Left renal cortex interstitium (tissue), 4 donors: Measurements from ENCODE around the gene PRR29. TPM values are rescaled to one million over a fixed set of nuclear protein-coding genes. Genes with fewer than 3 reads are reported as not detected.
"Not testable (repeated sequence)": the region's sequence is repeated elsewhere in the genome, so short reads cannot be mapped to it uniquely, and the experiment has no call there.

Experiments
- DNase-seq, 4 donors: peaks; one replicate each; pipeline ENCODE4 v3.0.0-alpha.2; 2013; ENCODE audit warnings: low read depth in 4 of 4, low spot score in 2 of 4, missing footprints in 1 of 4
- polyA plus RNA-seq, 4 donors: library from polyadenylated mRNA; unstranded; fragments of 120-200 nt; gene quantifications; one replicate each; pipeline ENCODE4 v1.2.1, GENCODE V29; 2013; ENCODE audit not compliant: insufficient read length in 4 of 4

The PRR29 gene
- polyA plus RNA-seq, 4 donors: 2.9 to 4.0 (median 3.6) TPM

DNA sequence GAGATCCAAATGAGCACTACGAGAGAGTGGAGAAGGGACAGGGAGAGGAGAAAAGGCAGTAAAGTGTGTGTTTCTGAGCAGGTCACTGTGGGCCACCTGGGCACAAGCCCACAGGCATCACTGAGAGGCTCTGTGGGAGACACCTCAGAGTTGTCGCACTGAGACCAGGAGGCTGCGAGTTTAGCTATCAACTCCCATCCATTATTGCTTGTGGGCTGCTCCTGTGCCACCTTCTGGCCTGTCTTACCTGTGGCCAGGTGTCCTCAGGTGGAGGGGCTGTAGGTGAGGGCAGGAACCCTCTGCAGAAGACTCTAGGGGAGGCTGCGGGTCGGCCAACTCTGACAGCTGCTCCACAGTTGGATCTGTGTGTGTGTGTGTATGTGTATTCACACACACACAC lies 2.5 kb upstream of the PRR29 start:
- DNase-seq: no peak

DNA sequence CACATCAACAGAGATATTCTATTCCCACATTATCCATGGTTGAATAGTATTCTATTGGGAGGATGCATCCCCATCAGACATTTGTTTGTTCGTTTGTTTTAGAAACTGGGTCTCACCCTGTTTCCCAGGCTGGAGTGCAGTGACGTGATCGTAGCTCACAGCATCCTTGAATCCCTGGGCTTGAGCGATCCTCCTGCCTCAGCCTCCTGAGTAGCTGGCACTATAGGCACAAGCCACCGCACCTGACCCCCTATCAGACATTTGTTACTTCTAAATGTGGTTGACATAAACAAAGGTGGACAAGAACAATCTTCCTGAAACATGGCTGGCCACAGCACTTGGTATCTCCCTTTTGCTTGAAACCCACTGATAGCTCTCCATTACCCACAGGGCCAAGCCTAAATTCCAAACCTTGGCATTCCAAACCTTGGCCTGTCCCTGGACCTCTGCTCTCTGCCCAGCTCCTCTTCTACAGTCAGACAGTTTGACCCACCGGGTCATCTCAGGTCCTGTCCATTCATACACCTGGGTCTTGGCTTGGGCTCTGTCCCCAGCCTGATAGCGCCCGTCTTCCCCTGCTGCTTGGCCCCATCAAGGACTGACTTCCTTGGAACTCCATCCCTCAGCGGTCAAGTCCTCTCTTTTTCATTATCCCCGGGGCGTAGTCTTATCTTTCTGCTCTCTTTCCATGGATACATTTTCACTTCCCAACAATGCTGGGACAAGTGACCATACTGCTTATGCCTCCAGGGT lies 1.5 kb upstream of the PRR29 start:
- no peak for DNase-seq

DNA sequence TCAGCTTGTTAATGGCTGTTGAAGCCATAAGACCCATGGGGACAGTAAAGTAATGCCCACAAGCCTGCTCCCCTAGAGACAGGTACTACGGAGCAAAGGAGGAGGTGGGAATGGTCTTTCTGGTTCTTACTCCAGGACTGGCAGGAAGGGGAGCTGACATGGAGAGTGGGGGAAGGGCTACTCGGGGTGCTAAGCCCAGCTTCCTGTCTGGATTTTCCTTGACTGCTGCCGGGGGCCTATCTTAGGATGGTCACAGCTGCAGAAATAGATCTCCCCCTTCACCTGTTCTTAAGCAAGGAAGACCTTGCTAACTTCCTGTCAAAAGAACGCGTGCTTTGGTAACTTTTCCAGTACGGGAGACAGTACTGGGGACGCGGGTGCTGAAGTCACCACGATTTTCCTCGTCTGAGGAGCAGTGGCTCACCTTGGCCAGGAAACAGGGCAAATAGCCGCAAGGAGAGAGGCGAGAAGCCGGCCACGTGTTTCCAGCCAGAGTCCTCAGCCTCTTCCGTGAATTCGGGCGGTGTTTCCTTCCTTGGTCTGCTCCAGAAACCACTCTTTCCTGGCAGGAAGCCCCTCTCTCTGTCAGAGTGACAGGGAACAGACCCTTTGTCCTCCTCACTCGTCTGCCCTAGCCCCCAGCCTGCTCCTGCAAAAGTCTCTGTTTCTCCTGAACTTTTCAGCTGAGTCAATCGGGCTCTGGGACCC lies 656 bp upstream of the PRR29 start:
- no peak for DNase-seq

DNA sequence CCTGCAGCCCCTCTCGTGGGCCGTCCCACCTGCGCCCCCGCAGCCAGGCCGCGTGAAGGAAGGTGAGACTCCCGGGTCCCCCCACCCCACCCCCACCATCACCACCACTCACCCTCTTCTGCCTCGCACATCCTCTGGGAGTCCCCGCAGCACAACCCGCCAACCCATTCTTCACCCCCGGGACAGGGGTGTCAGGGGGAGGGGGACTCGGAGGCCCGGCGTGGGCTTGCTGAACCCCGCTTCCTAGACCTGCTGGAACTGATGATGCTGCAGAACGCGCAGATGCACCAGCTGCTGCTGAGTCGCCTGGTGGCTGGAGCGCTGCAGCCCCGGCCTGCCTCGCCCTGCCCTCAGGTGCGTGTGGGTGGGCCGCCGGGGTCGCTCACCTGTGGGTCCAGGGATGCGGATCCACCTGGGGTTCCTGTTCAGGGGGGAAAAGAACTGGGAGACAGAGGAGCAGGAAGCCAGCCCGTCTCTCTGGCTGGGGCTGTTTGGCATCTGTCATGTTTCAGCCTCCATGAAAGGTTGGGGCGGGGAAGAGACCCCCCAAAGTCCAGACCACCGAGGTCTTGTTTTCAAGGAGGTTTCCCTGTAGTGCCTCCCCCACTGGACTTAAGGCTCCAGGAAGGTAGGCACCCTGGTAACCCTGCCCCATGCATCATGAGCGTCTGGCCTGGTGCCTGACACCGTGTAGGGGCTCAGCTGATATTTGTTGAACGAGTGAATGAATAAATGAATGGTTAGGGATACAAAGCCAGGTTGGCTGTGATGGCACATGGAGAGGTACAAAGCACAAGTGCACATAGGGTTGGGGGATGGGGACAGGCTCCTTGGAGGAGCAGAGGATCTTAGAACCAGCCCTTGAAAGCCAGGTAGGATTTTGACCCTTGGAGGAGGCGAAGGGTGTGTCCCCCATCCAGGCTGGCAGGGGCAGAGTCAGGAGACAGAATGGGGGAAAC lies 849 bp downstream of the PRR29 start:
- no peak for DNase-seq

DNA sequence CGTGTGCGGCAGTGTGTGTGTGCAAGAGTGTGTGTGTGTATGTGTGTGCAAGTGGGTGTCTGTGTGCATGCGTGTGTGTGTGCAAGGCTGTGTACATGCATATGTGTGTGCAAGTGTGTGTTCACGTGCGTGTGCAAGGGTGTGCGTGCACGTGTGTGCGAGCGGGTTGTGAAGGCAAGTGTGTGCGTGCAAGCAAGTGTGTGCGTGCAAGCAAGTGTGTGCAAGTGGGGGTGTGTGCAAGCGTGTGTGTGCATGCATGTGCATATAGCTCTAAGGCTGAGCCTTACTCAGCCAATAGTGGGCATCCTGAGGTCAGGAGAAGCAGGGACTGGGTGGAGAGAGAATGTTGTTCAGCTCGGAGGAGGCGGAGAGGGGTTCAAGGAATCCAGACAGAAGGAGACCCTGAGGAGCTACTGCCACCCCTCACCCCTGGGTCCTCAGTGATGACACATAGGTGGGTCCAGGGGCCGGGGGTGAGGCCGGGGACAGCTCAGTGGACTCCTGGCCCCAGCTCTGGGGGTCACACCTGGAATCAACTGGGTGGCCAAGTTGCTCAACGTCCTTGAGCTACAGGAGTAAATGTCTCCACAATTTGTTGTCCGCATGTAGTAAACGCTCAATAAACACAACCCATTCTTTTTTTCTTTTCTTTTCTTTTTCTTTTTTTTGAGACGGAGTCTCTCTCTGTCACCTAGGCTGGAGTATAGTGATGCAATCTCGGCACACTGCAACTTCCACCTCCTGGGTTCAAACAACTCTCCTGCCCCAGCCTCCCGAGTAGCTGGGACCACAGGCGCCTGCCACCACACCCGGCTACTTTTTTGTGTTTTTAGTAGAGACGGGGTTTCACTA lies 1.8 kb downstream of the PRR29 start:
- DNase-seq: no peak

DNA sequence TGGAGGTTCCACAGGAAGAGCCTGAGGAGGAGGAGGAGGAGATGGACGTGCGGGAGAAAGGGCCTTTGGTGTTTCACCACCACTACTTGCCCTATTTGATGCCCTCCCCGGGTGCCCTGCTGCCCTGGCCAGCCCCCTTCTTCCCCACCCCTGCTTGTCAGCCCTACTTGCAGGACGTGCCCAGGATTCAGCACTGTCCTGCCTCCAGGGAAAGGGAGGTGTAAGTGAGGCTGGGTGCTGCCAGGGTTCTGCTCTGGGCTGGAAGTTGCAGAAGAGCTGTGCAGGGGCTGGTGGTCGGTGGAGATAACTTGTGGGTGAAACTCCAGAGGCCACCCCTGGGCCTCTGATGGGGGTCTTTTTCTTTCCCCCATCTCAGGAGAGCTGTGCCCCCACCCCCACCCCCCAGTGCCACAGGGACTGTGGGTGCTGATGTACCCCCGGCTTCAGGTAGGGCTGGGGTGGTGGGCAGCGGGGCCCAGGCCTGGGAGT lies 3.0 kb downstream of the PRR29 start:
- DNase-seq: no peak

DNA sequence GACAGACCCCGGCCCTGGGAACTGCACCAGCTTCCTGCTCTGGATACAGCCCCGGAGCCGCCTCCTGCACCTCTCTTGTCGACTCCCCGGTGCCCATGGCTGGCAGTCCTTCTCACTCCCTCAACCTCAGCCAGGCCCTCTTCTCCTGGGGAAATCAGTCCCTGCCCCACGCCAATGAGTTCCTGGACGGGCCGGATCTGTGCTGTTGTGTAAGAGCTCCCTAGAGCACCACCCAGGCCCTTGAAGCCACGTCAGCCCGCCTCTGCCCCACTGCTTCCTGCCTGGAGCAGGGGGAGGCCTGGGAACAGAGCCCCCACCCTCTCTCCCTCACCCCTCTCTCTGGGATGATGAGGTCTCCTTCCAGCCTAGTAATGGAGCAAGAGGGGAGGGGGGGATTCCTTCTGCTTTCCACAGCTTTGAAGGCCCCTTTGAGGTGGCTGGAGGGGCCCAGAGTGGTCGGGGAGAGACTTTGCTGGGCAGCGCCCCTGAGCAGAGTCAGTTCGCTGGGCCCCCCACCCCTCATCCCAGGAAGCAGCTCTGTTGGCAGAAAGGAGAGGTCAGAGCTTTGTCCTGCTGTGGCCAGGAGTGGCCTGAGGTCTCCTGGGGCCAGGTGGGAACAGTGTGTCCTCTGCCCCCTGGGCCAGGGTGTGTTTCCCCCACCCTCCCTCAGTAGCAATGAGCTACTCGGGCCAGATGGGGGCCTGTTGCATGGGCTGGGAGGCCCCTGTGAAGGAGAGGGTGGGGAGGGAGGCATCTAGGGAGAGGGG lies 3.8 kb downstream of the PRR29 start:
- DNase-seq: no peak

DNA sequence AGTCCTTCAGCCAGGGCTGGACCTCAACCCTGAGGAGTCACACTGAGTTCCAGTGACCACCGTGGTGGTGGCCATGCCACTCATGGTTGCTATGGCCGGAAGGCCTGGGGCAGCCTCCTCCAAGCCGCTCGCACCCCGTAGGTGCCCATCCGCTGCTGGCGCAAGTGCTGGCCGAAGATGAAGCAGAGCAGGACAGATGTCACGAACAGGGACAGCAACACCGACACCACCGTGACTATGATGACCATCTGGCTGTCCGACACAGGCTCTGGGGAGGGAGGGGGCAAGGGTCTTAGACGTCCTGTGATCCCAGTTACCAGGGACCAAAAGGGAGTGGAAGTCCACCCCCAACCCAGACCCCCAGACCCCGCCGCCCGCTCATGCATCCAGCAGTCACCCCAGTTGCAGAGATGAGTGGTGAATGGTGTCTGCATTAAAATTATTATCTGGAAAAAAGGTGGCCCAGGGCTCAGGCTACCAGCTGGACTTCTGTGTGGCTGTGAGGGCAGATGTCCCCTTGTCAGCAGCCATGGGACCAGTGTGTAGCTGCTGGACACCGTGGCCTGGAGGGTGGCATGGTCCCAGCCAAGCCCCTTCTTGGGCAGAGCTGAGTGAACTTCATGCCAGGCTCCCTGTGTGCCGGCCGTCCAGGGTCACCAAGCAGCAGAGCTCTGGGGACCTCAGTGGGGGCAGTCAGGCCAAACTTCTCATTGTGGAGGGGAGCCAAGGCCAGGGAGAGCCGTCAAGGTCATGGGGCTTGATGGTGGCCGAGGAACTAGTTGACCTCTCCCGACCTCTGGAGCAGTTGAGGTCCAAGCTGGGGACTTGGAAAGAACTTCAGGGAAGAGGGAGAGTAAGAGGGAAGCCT lies 4.7 kb downstream of the PRR29 start:
- DNase-seq: no peak

DNA sequence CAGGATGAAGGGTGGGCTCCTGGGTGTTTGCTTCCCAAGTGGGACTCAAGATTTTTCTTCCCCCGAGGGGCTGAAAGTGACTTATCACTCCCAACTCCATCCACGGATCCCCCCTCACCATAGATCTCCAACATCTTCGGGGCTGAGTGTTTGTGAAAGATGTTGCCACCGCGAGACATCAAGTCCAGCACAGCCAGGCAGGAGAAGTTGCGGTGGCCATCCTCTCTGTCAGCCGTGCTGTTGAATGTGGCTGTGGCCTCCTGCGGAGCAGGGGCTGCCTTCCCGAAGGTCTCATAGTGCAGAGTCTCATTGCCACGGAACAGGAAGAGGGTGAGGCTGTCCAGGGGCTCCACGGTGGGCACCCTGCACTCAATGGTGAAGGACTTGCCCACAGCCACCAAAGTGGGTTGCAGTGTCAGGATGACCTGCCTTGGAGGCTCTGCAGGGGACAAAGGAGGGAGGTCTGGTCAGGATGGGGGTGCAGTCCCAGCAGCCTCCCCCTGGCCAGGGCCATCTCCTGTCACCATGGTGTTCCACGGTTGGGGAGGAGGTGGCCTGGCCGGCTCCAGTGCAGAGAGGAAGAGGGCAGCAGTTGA lies 5.5 kb downstream of the PRR29 start:
- no peak for DNase-seq

DNA sequence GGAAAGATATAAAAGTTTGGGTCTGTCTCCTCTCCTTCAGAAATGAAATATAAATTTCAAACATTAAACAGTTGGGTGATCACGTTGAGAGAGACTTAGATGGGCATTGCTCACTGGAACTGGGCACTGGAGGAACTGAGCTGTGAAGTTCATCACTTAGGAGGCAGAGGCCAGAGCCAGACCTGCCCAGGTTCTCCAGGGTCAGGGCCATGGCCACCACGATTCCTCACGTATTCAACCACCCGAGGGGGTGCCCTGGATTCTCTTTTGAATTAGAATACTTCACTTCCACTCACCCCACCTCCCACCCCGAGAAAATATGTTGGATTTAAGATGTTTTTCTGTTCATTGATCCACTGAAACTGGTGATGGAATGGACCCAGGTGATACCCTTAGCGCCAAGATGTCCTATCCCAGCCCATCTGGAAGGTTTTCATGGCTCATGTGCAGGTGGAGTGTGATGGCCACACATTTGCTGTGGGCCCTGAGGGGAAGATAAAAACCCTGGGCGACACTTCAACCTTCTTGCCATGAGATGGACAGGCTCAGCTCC lies 6.1 kb downstream of the PRR29 start:
- DNase-seq: no peak

DNA sequence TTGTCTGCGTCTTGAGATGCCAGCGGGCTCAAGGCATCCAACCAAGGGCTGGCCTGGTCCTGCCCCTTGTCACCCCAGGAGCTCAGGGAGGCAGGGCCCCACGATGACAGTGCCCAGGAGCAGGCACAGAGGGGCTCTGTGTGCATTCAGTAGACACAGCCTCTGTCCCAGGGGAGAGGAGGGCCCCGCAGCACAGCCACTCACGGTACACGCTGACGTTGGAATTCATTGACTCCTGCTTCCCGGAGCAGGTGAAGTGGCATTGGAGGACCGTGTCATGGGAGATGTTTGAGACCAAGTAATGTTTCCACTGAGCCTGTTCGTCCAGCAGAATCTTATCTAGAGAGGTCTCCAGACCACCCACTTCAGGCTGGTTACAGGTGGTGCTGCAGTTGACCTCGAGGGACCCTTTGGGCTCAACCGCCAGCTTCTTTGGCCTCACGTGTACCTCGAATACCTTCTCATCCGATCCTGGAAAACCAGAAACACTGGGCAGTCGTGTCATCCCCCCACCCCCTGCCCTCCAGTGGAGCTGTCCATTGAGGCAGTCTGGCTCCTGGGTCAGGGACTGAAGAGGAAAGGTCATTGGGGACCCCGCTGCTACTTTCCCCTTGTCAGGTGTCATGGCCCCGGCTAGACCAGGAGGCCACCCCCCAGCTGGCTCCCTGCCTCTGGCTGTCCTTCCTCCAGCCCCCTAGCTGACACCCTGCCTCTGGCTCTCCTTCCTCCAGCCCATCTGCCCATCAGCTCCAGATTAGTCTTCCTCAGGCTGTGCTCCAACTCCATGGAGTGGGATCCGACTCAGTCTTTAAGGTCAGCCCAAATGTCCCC lies 7.0 kb downstream of the PRR29 start:
- DNase-seq: no peak

DNA sequence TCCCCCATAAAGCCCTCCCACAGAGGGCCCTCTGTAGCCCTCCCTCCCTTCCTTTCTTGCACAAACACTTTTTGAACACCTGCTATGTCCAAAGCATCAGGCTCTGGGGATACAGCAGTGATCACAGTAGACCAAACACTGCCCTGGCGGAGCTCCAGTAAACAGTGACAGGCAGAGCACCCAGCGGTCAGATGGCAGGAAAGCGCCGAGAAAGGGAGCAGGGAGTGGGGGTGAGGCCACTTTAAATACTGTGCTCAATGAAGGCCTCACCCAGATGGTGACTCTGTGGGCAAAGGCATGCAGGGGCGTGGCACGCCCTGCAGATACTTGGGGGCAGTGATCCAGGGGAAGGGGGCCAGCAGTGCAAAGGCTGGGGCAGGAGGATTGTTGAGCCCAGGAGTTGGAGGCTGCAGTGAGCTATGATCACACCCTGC lies 7.6 kb downstream of the PRR29 start:
- DNase-seq: no peak

DNA sequence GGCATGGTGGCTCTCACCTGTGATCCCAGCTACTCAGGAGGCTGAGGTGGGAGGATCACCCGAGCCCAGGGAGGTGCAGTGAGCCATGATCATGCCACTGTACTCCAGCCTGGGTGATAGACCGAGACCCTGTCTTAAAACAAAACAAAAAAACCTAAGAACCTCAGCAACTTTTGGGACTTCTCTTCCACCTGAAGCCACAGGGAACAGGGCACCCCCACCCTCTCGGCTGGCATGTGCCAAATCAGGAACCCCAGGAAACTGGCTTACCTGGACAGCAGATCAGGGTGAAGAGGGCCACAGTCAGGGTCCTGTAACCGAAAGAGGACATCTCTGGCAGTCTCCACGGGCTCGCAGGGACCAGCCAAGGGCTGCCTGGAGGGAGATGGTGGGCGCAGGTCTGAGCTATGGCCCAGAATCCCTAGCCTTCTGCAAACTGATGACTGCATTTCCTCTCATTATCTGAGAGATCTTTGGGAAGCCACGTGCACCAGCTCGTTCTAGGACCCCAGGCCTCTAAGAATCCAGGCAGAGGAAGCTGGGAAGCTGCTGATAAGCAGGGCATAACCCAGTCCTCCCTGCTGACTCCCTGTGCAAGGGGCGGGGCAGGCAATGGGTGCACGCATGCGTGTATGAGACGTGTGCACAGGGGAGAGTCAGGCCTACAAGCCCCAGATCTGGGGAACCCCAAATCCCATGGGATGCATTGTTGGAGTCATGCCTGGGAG lies 8.4 kb downstream of the PRR29 start:
- DNase-seq: no peak

DNA sequence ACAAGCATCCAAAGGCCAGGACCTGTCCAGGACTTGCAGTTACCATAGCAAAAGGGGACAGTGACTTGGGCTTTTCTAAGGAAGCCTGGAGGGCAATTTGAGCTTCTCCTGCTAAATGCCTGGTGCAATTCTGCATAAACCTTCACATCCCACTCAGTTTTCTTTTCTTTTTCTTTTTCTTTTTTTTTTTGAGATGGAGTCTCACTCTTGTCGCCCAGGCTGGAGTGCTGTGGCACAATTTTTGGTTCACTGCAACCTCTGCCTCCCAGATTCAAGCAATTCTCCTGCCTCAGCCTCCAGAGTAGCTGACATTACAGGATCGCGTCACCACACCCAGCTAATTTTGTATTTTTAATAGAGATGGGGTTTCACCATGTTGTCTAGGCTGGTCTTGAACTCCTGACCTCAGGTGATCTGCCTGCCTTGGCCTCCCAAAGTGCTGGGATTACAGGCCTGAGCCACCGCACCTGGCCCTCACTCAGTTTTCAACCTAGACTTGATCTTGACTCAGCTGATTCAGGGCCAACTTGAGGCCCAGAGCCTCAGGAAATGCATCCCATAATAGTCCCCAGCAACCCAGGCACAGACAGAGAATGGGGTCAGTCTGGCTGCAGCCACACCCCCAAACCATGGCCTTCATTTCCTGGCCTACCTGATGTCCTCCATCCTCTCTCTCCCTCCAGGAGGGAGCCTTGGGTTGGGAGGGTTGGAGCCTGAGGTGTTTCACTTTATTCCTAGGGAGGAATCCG lies 9.1 kb downstream of the PRR29 start:
- DNase-seq: not testable (repeated sequence)

DNA sequence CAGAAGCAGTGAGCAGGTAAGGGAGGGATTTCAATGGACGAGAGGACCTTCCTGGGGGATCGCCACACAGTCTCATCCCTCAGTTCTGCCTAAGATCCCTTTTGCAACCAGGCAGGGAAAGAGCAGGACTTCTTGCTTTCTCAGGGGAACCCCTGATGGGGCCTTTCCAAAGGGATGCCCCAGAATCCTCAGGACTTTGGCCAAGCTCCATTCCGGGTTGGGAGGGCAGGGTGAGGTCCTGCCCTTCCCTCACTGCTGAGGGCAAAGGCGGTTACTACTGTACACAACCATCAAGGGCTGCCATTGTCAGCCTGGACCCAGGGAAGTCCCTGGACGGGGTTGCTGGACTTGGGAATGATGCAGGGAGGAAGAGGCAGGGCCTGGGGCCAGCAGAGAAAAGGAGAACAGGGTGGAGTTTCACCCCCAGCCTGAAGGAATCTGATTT lies 9.7 kb downstream of the PRR29 start:
- DNase-seq: no peak
